Bronchial epithelial cell (primary cell): ENCODE results near the gene FAM124A. TPM values are rescaled to one million over a fixed set of nuclear protein-coding genes. Genes with fewer than 3 reads are reported as not detected.
"Not testable (repeated sequence)": the region's sequence is repeated elsewhere in the genome, so short reads cannot be mapped to it uniquely, and the experiment has no call there.

ENCODE experiments used
- DNase-seq: peaks from one replicate; pipeline ENCODE4 v3.0.0-alpha.2; 2010; ENCODE audit warnings: low read depth
- FAIRE-seq: peaks from 2 replicates; lab custom pipeline; 2011; peaks lifted over from hg19 to GRCh38; lab: Jason Lieb, UNC
- H3K27me3 ChIP-seq: 2 replicates; pipeline ENCODE4 v1.5.1; 2011; ENCODE audit warnings: low read length; ENCODE audit not compliant: control insufficient read depth, insufficient read depth
- H3K36me3 ChIP-seq: 2 replicates; pipeline ENCODE4 v1.5.1; 2011; ENCODE audit warnings: low read length; ENCODE audit not compliant: control insufficient read depth, insufficient read depth
- H3K4me3 ChIP-seq: 2 replicates; pipeline ENCODE4 v1.5.1; 2011; ENCODE audit warnings: mild to moderate bottlenecking, low read depth, low read length, control low read depth
- total RNA-seq: library from RNA; depleted of rRNA; stranded (reverse); fragments of >200 nt; gene quantifications from 2 replicates; pipeline ENCODE4 v1.2.1, GENCODE V29; 2014
- TF ChIP-seq, protein P1 (sequence below): IDR thresholded peaks from 2 replicates; pipeline ENCODE4 v1.5.1; 2011; ENCODE audit warnings: mild to moderate bottlenecking, moderate library complexity, low read length, control low read depth, inconsistent platforms; ENCODE audit not compliant: insufficient read depth, severe bottlenecking

Gene FAM124A
- total RNA-seq, 1 donor from 2014 or later: not detected

GRCh38 chr13:51282322-51282721 lies 60.1 kb downstream of the FAM124A start:
- H3K4me3 ChIP-seq: no peak overlapping the region
- FAIRE-seq (no peak), DNase-seq (no peak)
- TF ChIP-seq, protein P1, sequence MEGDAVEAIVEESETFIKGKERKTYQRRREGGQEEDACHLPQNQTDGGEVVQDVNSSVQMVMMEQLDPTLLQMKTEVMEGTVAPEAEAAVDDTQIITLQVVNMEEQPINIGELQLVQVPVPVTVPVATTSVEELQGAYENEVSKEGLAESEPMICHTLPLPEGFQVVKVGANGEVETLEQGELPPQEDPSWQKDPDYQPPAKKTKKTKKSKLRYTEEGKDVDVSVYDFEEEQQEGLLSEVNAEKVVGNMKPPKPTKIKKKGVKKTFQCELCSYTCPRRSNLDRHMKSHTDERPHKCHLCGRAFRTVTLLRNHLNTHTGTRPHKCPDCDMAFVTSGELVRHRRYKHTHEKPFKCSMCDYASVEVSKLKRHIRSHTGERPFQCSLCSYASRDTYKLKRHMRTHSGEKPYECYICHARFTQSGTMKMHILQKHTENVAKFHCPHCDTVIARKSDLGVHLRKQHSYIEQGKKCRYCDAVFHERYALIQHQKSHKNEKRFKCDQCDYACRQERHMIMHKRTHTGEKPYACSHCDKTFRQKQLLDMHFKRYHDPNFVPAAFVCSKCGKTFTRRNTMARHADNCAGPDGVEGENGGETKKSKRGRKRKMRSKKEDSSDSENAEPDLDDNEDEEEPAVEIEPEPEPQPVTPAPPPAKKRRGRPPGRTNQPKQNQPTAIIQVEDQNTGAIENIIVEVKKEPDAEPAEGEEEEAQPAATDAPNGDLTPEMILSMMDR: no peak
- H3K36me3 ChIP-seq: no peaks in the 10 kb centered on the region
- H3K27me3 ChIP-seq: no peaks in the 10 kb centered on the region

DNA sequence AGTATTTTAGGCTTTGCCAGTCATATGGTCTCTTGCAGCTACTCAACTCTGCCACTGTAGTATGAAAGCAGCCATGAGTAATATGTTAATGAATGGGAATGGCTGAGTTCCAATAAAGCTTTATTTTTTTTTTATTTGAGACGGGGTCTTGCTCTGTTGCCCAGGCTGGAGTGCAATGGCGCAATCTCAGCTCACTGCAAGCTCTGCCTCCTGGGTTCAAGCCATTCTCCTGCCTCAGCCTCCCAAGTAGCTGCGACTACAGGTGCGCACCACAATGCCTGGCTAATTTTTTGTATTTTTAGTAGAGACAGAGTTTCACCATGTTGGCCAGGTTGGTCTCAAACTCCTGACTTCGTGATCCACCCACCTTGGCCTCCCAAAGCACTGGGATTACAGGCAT lies 60.7 kb downstream of the FAM124A start:
- H3K36me3 ChIP-seq, FAIRE-seq, H3K27me3 ChIP-seq, H3K4me3 ChIP-seq, DNase-seq: not testable (repeated sequence)

- Histone ChIP-seq H3K27me3 (no peaks in the 10 kb centered on the region), H3K36me3 (no peaks in the 10 kb centered on the region), H3K4me3 (no peak overlapping the region)
- FAIRE-seq (no peak), DNase-seq (no peak)
- TF ChIP-seq, protein P1: no peak
These were observed 61.2 kb downstream of the FAM124A start for GRCh38 chr13:51283371-51283770.

DNA sequence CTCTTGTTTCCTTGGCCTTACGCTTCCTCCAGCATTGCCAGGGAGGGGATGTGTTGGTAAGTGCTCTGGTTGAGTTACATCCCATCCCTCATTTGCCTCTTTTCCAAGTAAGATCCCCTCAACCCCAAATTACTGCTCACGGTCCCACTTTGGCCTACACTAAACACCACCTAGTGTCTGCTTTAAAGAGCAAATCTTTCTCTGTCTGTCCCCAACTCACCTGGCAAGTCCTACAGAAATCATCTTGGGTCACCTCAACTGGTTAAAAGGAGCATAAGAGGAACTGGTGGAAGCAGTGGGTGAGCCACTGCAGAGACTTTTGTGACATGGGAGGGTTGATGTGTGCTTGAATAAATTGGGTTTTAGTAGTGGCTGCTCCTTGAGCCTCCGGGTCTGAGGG lies 62.1 kb downstream of the FAM124A start:
- H3K36me3 ChIP-seq: no peaks in the 10 kb centered on the region
- DNase-seq (no peak), FAIRE-seq (peak; percentile 91)
- no peak overlapping the region for H3K4me3 ChIP-seq
- TF ChIP-seq, protein P1: no peak
- no peaks in the 10 kb centered on the region for H3K27me3 ChIP-seq

GRCh38 chr13:51286135-51287002 lies 64.2 kb downstream of the FAM124A start:
- Histone ChIP-seq H3K4me3 (no peak overlapping the region), H3K36me3 (no peaks in the 10 kb centered on the region), H3K27me3 (no peaks in the 10 kb centered on the region)
- TF ChIP-seq, protein P1: peak; percentile 95
- FAIRE-seq (no peak), DNase-seq (peak; percentile 50)

DNA sequence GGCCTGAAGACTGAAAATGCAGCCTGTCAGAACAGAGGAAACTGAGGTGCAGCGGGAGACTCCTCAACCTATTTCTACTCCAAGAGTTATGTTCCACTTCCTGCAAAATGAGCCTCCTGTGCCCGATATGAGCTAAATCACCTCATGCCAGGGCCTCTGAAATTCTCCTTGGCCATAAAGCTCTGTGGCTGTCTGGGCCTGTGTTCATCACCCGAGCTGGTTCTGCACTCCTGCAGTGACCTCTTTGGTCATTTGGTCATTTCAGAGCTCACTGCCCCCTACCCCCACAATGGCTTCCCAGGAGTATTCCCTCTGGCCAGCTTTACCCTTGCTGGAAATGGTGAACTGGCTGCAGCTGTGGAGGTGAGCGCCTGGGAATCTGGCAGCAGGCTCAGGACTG lies 65.6 kb downstream of the FAM124A start:
- TF ChIP-seq, protein P1: no peak
- no peak for DNase-seq
- no peak for FAIRE-seq

DNA sequence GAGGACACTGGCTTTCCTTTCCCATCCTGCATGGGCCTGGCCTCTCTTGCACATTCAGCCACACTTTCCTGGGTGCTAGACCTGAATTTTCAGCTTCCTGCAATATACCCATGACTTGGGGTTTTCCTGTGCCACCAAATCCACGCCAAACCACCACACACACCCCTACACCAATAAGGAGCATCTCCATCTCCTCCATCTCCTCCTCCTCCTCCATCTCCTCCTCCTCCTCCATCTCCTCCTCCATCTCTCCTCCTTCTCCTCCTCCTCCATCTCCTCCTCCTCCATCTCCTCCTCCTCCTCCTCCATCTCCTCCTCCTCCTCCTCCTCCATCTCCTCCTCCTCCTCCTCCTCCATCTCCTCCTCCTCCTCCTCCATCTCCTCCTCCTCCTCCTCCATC lies 66.1 kb downstream of the FAM124A start:
- peak; percentile 93 for FAIRE-seq
- DNase-seq, H3K4me3 ChIP-seq, H3K27me3 ChIP-seq, H3K36me3 ChIP-seq: not testable (repeated sequence)

More for the DNA sequence above, 65.6 kb downstream of the FAM124A start:
- Histone ChIP-seq H3K27me3 (no peaks in the 10 kb centered on the region), H3K4me3 (no peak overlapping the region), H3K36me3 (no peaks in the 10 kb centered on the region)
